ENCODE results near the gene SP8.

- TF ChIP-seq CTCF (IDR thresholded peaks at IDR 0.05) (no peak), POLR2A (IDR thresholded peaks at IDR 0.05) (no peak)
Observed at GRCh38 chr7:20831956-20832355, 45.3 kb upstream of the SP8 start.
